Activated CD8-positive, alpha-beta T cell treated with anti-CD3 and anti-CD28 coated beads, Interleukin-2, amount 10 ng/mL, durations not matched to agents 7 days and 5 days (primary cell): ENCODE results near the gene RASGRP4. TPM values are rescaled to one million over a fixed set of nuclear protein-coding genes. Genes with fewer than 3 reads are reported as not detected.
"Not testable (repeated sequence)": the region's sequence is repeated elsewhere in the genome, so short reads cannot be mapped to it uniquely, and the experiment has no call there.

Source experiments
- ATAC-seq: fragments of 150-1000 bp; cut with Tn5 transposase; one replicate; pipeline ENCODE4 v1.10.0; 2021; ENCODE audit warnings: moderate library complexity
- CTCF ChIA-PET: fragments of 350-600 bp; sonication (Branson Sonifier 250); formaldehyde crosslinking; loops from one replicate; lab custom pipeline; 2021; ENCODE audit warnings: antibody characterized with exemption; lab: Charles Lee
- POLR2A ChIA-PET: fragments of 350-600 bp; sonication (Branson Sonifier 250); formaldehyde crosslinking; loops from one replicate; lab custom pipeline; 2021; ENCODE audit warnings: antibody characterized with exemption; lab: Charles Lee
- DNase-seq: peaks from one replicate; pipeline ENCODE4 v3.0.0-alpha.2; 2020
- H3K27ac Mint-ChIP-seq: one replicate; pipeline ENCODE4 v1.8.0; 2021; ENCODE audit warnings: mild to moderate bottlenecking, mixed read lengths
- H3K27me3 Mint-ChIP-seq: one replicate; pipeline ENCODE4 v1.8.0; 2021; ENCODE audit warnings: low read depth, mixed read lengths
- H3K36me3 Mint-ChIP-seq: one replicate; pipeline ENCODE4 v1.8.0; 2021; ENCODE audit warnings: low read depth, mixed read lengths
- H3K4me1 Mint-ChIP-seq: one replicate; pipeline ENCODE4 v1.8.0; 2021; ENCODE audit warnings: low read depth, mixed read lengths
- H3K4me3 Mint-ChIP-seq: one replicate; pipeline ENCODE4 v1.8.0; 2021; ENCODE audit warnings: mild to moderate bottlenecking, mixed read lengths
- H3K9me3 Mint-ChIP-seq: one replicate; pipeline ENCODE4 v1.8.0; 2022; ENCODE audit warnings: mixed read lengths; ENCODE audit not compliant: insufficient read depth
- total RNA-seq, 2 experiments: library from RNA; stranded (reverse); gene quantifications; one replicate each; pipeline ENCODE4 v1.2.3, GENCODE V29; 2021

The RASGRP4 gene
- total RNA-seq, result under 1 TPM; 0.42 to 0.50 TPM

GRCh38 chr19:38425810-38426466 lies at the start of gene RASGRP4:
Gene RASGRP4, minus strand, starts transcription at chr19:38426219. Its CDS starts 128 bp downstream, at chr19:38426091.
- Mint-ChIP-seq H3K4me3 (peak within 1 kb of the TSS; percentile 52), H3K4me1 (peaks cover 21% of the 10 kb centered on the region), H3K9me3 (no peaks in the 10 kb centered on the region), H3K27ac (peak within 1 kb of the TSS; percentile 34), H3K27me3 (peaks cover 3% of the 10 kb centered on the region), H3K36me3 (no peaks in the 10 kb centered on the region)
- ATAC-seq, result peak; percentile 42
- ChIA-PET CTCF (interaction anchor here (0.8 to 3.4 kb wide), 2 partner anchors 23 to 106 kb away, joined by 3 to 20 read pairs; partner anchors contain the start of gene FAM98C), POLR2A (interaction anchor here (1.1 kb wide), 1 partner anchor 10 kb away, joined by 4 read pairs; no protein-coding TSS in a partner anchor)
- DNase-seq, result peak; percentile 54

- DNase-seq, result no peak
- Mint-ChIP-seq H3K27ac (no peak overlapping the region), H3K36me3 (no peaks in the 10 kb centered on the region), H3K9me3 (no peaks in the 10 kb centered on the region), H3K27me3 (peaks cover 6% of the 10 kb centered on the region), H3K4me1 (no peaks in the 10 kb centered on the region), H3K4me3 (no peak overlapping the region)
- ChIA-PET POLR2A (no interaction called here), CTCF (no interaction called here)
- no peak for ATAC-seq
Observed at GRCh38 chr19:38475176-38475575, 49.2 kb upstream of the RASGRP4 start.

DNA sequence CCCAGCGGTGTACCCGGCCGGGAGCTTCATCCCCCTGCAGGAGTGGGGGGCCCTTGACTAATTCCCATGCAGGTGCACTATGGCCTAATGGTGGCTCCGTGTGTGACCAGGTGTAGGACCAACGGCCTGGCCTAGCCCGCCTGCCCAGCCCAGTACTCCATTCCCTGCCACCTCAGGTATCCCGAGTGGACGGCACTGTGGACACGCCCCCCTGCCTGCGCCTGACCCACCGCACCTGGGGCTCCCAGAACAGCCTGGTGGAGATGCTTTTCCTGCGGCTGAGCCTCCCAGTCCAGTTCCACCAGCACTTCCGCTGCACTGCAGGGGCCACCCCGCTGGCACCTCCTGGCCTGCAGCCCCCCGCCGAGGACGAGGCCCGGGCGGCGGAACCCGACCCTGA lies 47.2 kb upstream of the RASGRP4 start:
- no peak for DNase-seq
- CTCF ChIA-PET, result no interaction called here
- Mint-ChIP-seq H3K4me3 (no peak overlapping the region), H3K27me3 (peaks cover 6% of the 10 kb centered on the region), H3K27ac (no peak overlapping the region), H3K36me3 (no peaks in the 10 kb centered on the region), H3K9me3 (no peaks in the 10 kb centered on the region), H3K4me1 (no peaks in the 10 kb centered on the region)
- POLR2A ChIA-PET, result no interaction called here
- no peak for ATAC-seq

- H3K4me1 Mint-ChIP-seq, H3K27me3 Mint-ChIP-seq, DNase-seq, CTCF ChIA-PET, POLR2A ChIA-PET, H3K9me3 Mint-ChIP-seq, H3K27ac Mint-ChIP-seq, H3K4me3 Mint-ChIP-seq, ATAC-seq, H3K36me3 Mint-ChIP-seq: not testable (repeated sequence)
Observed at GRCh38 chr19:38472725-38473124, 46.7 kb upstream of the RASGRP4 start.

GRCh38 chr19:38470788-38471480 lies 44.9 kb upstream of the RASGRP4 start:
- Mint-ChIP-seq H3K9me3 (no peaks in the 10 kb centered on the region), H3K4me1 (no peaks in the 10 kb centered on the region), H3K27ac (no peak overlapping the region), H3K27me3 (peaks cover 6% of the 10 kb centered on the region), H3K36me3 (no peaks in the 10 kb centered on the region), H3K4me3 (no peak overlapping the region)
- DNase-seq (no peak), ATAC-seq (no peak)
- ChIA-PET CTCF (no interaction called here), POLR2A (no interaction called here)

DNA sequence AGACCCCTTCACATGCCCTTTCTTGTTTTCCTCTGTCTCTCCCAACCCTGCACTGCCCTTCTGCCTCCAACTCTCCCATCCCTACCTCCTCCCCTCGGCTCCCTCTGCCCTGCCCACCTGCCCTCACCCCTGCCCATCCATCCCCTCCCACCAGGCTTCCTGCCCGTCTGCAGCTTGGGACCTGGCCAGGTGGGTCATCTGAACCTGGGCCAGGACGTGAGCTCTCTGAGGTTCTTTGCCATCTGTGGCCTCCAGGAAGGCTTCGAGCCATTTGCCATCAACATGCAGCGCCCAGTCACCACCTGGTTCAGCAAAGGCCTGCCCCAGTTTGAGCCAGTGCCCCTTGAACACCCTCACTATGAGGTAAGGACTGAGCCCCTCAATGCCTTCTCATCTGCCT lies 43.1 kb upstream of the RASGRP4 start:
- Mint-ChIP-seq H3K27ac (no peak overlapping the region), H3K4me3 (no peak overlapping the region), H3K4me1 (no peaks in the 10 kb centered on the region), H3K9me3 (no peaks in the 10 kb centered on the region), H3K27me3 (peaks cover 6% of the 10 kb centered on the region), H3K36me3 (no peaks in the 10 kb centered on the region)
- ATAC-seq (no peak), DNase-seq (no peak)
- CTCF ChIA-PET, result interaction anchor here (1.2 kb wide), 1 partner anchor 66 kb away, joined by 4 read pairs; the partner anchor contains the start of gene FAM98C
- POLR2A ChIA-PET, result no interaction called here

DNA sequence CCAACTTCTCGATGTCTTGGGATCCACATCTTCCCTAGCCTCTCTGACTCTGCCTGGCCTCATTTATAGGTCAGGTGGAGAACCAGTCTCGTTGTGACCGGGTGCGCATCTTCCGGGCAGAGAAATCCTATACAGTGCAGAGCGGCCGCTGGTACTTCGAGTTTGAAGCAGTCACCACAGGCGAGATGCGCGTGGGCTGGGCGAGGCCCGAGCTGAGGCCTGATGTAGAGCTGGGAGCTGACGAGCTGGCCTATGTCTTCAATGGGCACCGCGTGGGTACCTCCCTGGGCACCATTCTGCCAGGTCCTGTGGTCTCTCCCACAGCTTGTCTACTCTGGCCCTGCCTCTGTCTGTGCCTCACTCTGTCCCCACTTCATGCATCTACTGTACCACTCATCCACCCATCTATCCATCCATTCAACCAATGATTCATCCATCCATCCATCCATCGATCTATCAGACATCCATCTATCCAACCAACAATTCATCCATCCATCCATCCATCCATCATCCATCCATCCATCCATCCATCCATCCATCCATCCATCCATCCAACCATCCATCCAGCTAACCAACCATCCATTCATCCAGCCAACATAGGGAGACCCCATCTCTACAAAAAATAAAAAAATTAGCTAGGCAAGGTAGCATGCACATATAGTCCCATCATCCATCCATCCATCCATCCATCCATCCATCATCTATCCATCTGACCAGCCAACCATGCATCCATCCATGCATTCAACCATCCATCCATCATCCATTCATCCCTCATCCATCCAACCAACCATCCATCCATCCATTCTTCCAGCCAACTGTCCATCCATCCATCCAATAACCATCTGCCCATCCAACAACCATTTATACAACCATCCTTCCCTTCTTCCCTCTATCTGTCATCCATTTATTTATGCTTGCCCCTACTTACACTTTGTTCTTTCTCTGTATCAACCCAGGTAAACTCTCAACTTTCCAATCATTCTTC lies 41.8 kb upstream of the RASGRP4 start:
- no peak for ATAC-seq
- CTCF ChIA-PET, result no interaction called here

GRCh38 chr19:38466050-38466449 lies 40.0 kb upstream of the RASGRP4 start:
- Mint-ChIP-seq H3K36me3 (no peaks in the 10 kb centered on the region), H3K27ac (no peak overlapping the region), H3K4me1 (no peaks in the 10 kb centered on the region), H3K27me3 (no peaks in the 10 kb centered on the region), H3K9me3 (no peaks in the 10 kb centered on the region), H3K4me3 (no peak overlapping the region)
- ChIA-PET POLR2A (no interaction called here), CTCF (no interaction called here)
- no peak for DNase-seq
- no peak for ATAC-seq

More for the DNA sequence above, 41.8 kb upstream of the RASGRP4 start:
- H3K36me3 Mint-ChIP-seq, result no peaks in the 10 kb centered on the region
- H3K4me3 Mint-ChIP-seq, result no peak overlapping the region
- POLR2A ChIA-PET, result no interaction called here
- no peak overlapping the region for H3K27ac Mint-ChIP-seq
- DNase-seq, result no peak
- H3K27me3 Mint-ChIP-seq, result peaks cover 4% of the 10 kb centered on the region
- H3K9me3 Mint-ChIP-seq, result no peaks in the 10 kb centered on the region
- H3K4me1 Mint-ChIP-seq, result no peaks in the 10 kb centered on the region

GRCh38 chr19:38464421-38465082 lies 38.5 kb upstream of the RASGRP4 start:
- Mint-ChIP-seq H3K9me3 (no peaks in the 10 kb centered on the region), H3K4me3 (no peak overlapping the region), H3K4me1 (no peaks in the 10 kb centered on the region), H3K27ac (no peak overlapping the region), H3K27me3 (no peaks in the 10 kb centered on the region), H3K36me3 (no peaks in the 10 kb centered on the region)
- DNase-seq, result no peak
- no peak for ATAC-seq
- POLR2A ChIA-PET, result no interaction called here
- CTCF ChIA-PET, result no interaction called here

DNA sequence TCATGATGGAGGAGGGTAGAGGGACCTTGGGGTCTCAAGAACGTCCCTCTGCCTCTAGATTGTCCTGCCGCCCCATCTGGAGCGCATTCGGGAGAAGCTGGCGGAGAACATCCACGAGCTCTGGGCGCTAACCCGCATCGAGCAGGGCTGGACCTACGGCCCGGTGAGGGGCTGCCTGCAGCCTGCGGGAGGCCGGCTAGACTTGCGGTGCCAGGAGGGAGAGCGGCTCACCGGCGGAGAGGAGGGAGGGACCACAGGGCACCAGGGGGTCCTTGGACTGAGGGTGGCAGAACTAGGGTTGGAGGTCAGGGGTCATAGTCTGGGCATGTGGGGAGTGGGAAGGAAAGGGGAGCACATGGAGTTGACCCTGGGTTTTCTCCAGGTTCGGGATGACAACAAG lies 37.3 kb upstream of the RASGRP4 start:
- Mint-ChIP-seq H3K36me3 (no peaks in the 10 kb centered on the region), H3K27ac (no peak overlapping the region), H3K27me3 (no peaks in the 10 kb centered on the region), H3K4me3 (no peak overlapping the region), H3K4me1 (no peaks in the 10 kb centered on the region), H3K9me3 (no peaks in the 10 kb centered on the region)
- DNase-seq, result no peak
- ChIA-PET CTCF (no interaction called here), POLR2A (no interaction called here)
- ATAC-seq, result no peak

DNA sequence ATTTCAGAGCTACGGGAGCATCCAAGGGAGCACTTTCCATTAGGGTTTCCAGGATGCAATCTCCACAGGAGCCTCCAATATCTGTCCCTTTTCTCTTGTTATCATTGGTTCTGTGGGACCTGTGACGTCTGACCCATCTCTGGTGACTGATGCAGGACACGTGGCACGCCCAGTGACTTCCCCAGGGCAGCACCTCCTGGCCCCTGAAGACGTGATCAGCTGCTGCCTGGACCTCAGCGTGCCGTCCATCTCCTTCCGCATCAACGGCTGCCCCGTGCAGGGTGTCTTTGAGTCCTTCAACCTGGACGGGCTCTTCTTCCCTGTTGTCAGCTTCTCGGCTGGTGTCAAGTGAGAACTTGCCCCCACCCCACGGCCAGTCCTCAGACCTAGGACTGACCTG lies 33.0 kb upstream of the RASGRP4 start:
- CTCF ChIA-PET, result no interaction called here
- Mint-ChIP-seq H3K36me3 (no peaks in the 10 kb centered on the region), H3K9me3 (no peaks in the 10 kb centered on the region), H3K27ac (no peak overlapping the region), H3K4me3 (no peak overlapping the region), H3K27me3 (peaks cover 1% of the 10 kb centered on the region), H3K4me1 (no peaks in the 10 kb centered on the region)
- no peak for DNase-seq
- POLR2A ChIA-PET, result no interaction called here
- no peak for ATAC-seq
